Thyroid gland (tissue), 4 donors: ENCODE results near the gene UNC93B1. TPM values are rescaled to one million over a fixed set of nuclear protein-coding genes. Genes with fewer than 3 reads are reported as not detected.

Experiments
- DNase-seq, 2 donors: peaks; one replicate each; pipeline ENCODE4 v3.0.0-alpha.2; 2019
- H3K27ac ChIP-seq, 3 donors: fragments of 200-600 bp; sonication (generic); 1 replicate in 2 of 3; 2 replicates in 1 of 3; pipeline ENCODE4 v1.5.1; 2016 to 2019; ENCODE audit warnings: mild to moderate bottlenecking in 1 of 3, moderate library complexity in 1 of 3
- H3K27me3 ChIP-seq: fragments of 200-600 bp; sonication (generic); one replicate; pipeline ENCODE4 v1.5.1; 2019
- H3K36me3 ChIP-seq, 2 donors: fragments of 200-600 bp; sonication (generic); one replicate each; pipeline ENCODE4 v1.5.1; 2016 to 2019
- H3K4me1 ChIP-seq, 2 donors: fragments of 200-600 bp; sonication (generic); one replicate each; pipeline ENCODE4 v1.5.1; 2017 to 2019
- H3K4me3 ChIP-seq, 3 donors: fragments of 200-600 bp; sonication (generic); replicated peaks in 1 of 3; 1 replicate in 2 of 3; 2 replicates in 1 of 3; pipeline ENCODE4 v1.5.1; 2016; ENCODE audit warnings: mild to moderate bottlenecking in 1 of 3
- H3K9me3 ChIP-seq: fragments of 200-600 bp; sonication (generic); one replicate; pipeline ENCODE4 v1.5.1; 2017
- POLR2A ChIP-seq, 2 donors: fragments of 450-650 bp; IDR thresholded peaks; one replicate each; pipeline ENCODE4 v1.6.1; 2017; ENCODE audit warnings: antibody characterized with exemption in 2 of 2, mild to moderate bottlenecking in 2 of 2, moderate library complexity in 1 of 2
- WGBS, 2 donors: methylation state at CpG; one replicate each; pipeline ENCODE4 v1.1.5; 2017; 5-methylcytosine and 5-hydroxymethylcytosine counted together
- intact Hi-C: fragments of 100-400 bp; cut with DNase I; formaldehyde crosslinking; loops from one replicate; pipeline ENCODE4 v1.15.1; 2023
- total RNA-seq, 4 donors: library from RNA; depleted of rRNA; stranded (reverse); fragments of >200 nt; gene quantifications; one replicate each; pipeline ENCODE4 v1.2.3, GENCODE V29; 2016
- TF ChIP-seq, protein P1 (sequence below), 6 experiments: fragments of 200-600 bp in 3 of 6; fragments of 450-650 bp in 3 of 6; sonication (generic) in 3 of 6; IDR thresholded peaks; one replicate each; pipeline ENCODE4 v1.5.1; 2016 to 2019; ENCODE audit warnings: antibody characterized with exemption in 6 of 6, mild to moderate bottlenecking in 2 of 6, inconsistent platforms in 1 of 6, moderate library complexity in 1 of 6

Gene UNC93B1
- total RNA-seq, 4 donors from 2014 or later = 25.7 to 49.2 (median 36.3) TPM

DNA sequence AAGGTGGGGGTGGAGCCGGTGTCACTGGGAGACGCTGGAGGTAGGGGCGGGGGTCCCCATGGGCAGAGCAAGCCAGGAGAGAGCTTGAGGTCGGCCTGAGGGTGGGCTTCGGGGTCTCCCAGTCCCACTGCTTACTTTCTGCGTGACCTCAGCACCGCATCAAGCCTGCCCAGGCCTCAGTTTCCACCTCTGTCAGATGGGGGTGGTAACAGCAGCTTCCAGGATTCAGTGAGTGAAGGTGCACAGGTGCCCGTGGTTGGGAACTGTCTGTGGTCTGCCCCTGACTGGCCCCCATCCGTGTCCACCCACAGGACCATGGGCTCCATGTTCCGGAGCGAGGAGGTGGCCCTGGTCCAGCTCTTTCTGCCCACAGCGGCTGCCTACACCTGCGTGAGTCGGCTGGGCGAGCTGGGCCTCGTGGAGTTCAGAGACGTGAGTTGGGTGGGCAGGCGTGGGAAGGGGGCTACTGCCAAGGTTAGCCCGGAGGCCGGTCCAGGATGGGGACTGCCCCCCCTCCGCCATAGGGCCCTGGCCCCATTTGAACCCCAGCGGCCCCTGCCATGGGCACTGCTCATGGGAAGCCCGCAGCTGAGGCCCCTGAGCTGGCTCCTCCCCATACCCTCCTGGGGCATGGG is 37.2 kb upstream of the UNC93B1 start:
- H3K36me3 ChIP-seq = peaks cover 12 to 14% of the 10 kb centered on the region in 2 donors
- intact Hi-C loops = loop anchor here (5.0 kb wide), 1 partner anchor 81 kb away; the partner anchor contains the start of gene CHKA

DNA sequence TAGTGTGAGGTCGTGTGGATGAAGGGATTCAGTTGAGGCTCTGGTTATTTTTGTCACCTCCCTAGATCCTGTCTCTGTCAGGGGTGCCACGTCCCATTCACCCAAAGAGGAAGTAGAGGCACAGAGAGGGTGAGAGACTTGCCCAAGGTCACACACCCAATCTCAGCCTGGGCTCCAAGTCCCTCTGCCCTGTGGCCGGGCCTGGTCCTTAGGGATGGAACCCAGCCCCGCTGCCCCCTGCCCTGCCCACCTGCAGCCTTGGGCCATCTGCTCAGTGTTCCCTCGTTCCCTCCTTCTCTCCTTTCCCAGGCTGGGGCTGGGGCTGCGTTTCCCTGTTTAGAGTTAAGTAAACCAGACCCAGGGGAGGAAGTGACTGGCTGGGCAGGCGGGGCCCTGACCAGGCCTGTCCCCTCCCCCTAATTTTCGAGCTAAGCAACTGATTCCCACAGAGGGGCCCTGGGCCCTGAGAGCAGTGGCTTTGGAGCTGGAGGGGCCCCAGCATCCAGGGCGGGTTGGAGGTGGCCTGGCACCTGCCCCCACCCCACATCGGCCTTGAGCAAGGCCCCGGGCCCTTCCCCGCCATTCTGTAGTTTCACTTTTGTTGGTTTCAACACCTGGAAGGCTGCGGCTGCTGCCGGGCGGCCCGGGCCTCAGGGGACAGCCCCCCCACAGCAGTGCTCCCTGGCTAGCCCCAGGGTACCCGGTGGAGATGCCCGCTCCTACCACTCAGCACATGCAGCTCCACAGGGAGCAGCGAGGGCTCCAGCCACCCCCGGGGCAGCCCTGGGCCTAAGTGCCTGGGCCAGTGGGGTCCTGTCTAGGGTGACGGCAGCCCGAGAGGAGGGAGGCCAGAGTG is 36.4 kb upstream of the UNC93B1 start:
- WGBS, 2 donors = 24 to 48% methylated on average over 2 to 21 of the region's 22 CpGs
- Histone ChIP-seq H3K4me3 (peak overlapping the region in 1 of 3 donors; percentile 48), H3K27me3 (no peaks in the 10 kb centered on the region), H3K27ac (peak overlapping the region; percentile 88 to 94 (median 91)), H3K9me3 (no peaks in the 10 kb centered on the region), H3K4me1 (peaks cover 35 to 42% of the 10 kb centered on the region in 2 donors), H3K36me3 (peaks cover 12 to 14% of the 10 kb centered on the region in 2 donors)
- TF ChIP-seq POLR2A (IDR thresholded peaks at IDR 0.05) = peak in 1 of 2 donors; percentile 38
- TF ChIP-seq, protein P1, sequence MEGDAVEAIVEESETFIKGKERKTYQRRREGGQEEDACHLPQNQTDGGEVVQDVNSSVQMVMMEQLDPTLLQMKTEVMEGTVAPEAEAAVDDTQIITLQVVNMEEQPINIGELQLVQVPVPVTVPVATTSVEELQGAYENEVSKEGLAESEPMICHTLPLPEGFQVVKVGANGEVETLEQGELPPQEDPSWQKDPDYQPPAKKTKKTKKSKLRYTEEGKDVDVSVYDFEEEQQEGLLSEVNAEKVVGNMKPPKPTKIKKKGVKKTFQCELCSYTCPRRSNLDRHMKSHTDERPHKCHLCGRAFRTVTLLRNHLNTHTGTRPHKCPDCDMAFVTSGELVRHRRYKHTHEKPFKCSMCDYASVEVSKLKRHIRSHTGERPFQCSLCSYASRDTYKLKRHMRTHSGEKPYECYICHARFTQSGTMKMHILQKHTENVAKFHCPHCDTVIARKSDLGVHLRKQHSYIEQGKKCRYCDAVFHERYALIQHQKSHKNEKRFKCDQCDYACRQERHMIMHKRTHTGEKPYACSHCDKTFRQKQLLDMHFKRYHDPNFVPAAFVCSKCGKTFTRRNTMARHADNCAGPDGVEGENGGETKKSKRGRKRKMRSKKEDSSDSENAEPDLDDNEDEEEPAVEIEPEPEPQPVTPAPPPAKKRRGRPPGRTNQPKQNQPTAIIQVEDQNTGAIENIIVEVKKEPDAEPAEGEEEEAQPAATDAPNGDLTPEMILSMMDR (IDR thresholded peaks at IDR 0.05) = no peak
- intact Hi-C loops = loop anchor here (5.0 kb wide), 1 partner anchor 82 kb away; the partner anchor contains the start of gene CHKA
- peak; percentile 71 to 76 for DNase-seq

More for the DNA sequence above, 37.2 kb upstream of the UNC93B1 start:
- TF ChIP-seq, protein P1 (IDR thresholded peaks at IDR 0.05) = no peak
- TF ChIP-seq POLR2A (IDR thresholded peaks at IDR 0.05) = no peak
- no peak for DNase-seq
- peak overlapping the region in 1 of 3 donors; percentile 48 for H3K4me3 ChIP-seq
- peaks cover 35 to 42% of the 10 kb centered on the region in 2 donors for H3K4me1 ChIP-seq
- no peaks in the 10 kb centered on the region for H3K9me3 ChIP-seq
- WGBS, 2 donors = 85 to 94% methylated on average over 12 to 22 of the region's 23 CpGs
- H3K27ac ChIP-seq = peak overlapping the region; percentile 88 to 94 (median 91)
- no peaks in the 10 kb centered on the region for H3K27me3 ChIP-seq

DNA sequence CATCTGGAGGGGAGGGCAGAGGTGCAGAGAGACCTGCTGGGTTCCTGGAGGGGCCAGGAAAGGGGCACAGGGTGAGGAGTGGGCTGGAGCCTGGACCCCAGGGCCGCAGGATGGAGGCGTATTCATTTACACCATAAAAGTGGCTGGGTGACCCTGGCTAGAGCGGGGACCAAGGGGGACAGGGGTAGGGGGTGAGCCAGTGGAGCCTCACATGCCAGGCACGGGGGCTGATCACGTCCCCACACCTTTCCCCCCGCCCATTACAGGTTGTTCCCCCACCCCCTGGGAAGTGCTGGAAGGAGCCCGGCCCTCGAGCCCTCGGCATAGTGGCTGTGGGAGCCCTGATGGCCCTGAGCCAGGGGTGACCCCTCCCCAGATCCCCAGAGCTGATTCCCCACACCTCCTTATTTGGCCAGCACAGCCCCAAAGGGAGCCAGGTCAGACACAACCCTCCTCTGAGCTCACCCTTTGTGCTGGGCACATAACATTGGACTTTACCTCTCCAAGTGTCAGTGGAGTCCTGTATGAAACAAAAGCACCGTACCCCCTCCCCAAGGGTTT is 35.7 kb upstream of the UNC93B1 start:
- TF ChIP-seq POLR2A (IDR thresholded peaks at IDR 0.05) = no peak
- TF ChIP-seq, protein P1 (IDR thresholded peaks at IDR 0.05) = no peak
- Histone ChIP-seq H3K4me1 (peaks cover 35 to 42% of the 10 kb centered on the region in 2 donors), H3K4me3 (peak overlapping the region; percentile 34 to 64 (median 48)), H3K9me3 (no peaks in the 10 kb centered on the region), H3K27ac (peak overlapping the region; percentile 88 to 94 (median 91)), H3K36me3 (peaks cover 6 to 13% of the 10 kb centered on the region in 2 donors), H3K27me3 (no peaks in the 10 kb centered on the region)
- intact Hi-C loops = loop anchor here (5.0 kb wide), 1 partner anchor 83 kb away; the partner anchor contains the start of gene CHKA
- no peak for DNase-seq
- 34 to 35% methylated on average over 6 to 9 of the region's 10 CpGs for WGBS, 2 donors

DNA sequence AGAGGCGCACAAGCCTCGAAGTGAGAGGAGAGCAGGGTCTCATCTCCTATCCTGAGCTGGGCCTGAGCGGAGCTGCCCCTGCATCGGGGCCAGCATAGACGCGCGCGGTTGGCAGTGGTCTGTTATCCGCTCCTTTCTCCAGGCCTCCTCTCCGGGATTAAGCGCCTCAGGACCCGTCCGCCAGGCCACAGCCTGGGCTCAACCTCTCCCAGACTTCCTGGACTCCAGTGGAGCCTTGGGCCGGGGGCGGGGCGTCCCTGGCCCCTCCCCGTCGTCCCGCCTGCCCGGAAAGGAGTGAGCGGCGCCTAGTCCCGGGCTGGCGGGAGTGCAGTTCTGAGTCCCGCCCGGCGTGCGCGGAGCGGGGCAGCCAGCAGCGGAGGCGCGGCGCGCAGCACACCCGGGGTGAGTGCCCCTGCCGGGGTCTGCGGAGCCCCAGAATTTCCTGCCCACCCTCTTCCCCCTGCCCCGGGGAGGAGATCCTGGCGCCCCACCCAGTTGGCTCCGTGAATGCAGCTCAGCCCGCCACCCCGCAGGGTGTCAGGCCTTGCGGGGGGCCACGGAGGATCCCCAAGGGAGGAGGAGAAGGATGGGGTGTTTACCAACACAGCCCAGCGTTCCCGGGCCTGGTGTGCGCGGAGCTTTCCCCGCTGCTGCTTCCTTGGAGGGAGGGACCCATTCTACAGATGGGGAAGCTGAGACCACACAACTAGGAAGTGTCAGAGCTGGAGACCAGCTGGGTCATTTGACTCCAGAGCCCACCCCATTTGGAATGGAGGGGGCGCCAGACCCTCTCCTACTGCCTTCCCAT is 35.0 kb upstream of the UNC93B1 start, which contains the start of gene TCIRG1:
Gene TCIRG1, plus strand, starts transcription at position 308 of the 808 bp plus-strand sequence. CDS start 2,247 bp downstream, outside the sequence.
- WGBS, 2 donors = 32 to 33% methylated on average over 2 to 7 of the region's 51 CpGs
- Histone ChIP-seq H3K36me3 (peaks cover 4 to 10% of the 10 kb centered on the region in 2 donors), H3K27ac (peak within 1 kb of the TSS; percentile 88 to 94 (median 91)), H3K9me3 (no peaks in the 10 kb centered on the region), H3K4me1 (peaks cover 35 to 42% of the 10 kb centered on the region in 2 donors), H3K27me3 (no peaks in the 10 kb centered on the region), H3K4me3 (peak within 1 kb of the TSS; percentile 34 to 64 (median 48))
- DNase-seq = peak; percentile 86 to 89
- intact Hi-C loops = no loop called here
- TF ChIP-seq, protein P1 (IDR thresholded peaks at IDR 0.05) = no peak
- TF ChIP-seq POLR2A (IDR thresholded peaks at IDR 0.05) = peak in 1 of 2 donors; percentile 93
